Muscle layer of duodenum (tissue), 2 donors: Measurements from ENCODE around the gene ITGB8.

Experiments
- H3K27ac ChIP-seq: one replicate; pipeline ENCODE4 v1.7.0; 2013; ENCODE audit warnings: mild to moderate bottlenecking, low read length
- H3K27me3 ChIP-seq: one replicate; pipeline ENCODE4 v1.7.0; 2013; ENCODE audit warnings: low read depth, mild to moderate bottlenecking, control low read depth, low read length
- H3K36me3 ChIP-seq, 2 donors: one replicate each; pipeline ENCODE4 v1.7.0; 2013; ENCODE audit warnings: low read length in 2 of 2, control low read depth in 1 of 2, mild to moderate bottlenecking in 1 of 2; ENCODE audit not compliant: insufficient read depth in 2 of 2, control insufficient read depth in 1 of 2
- H3K4me1 ChIP-seq, 2 donors: one replicate each; pipeline ENCODE4 v1.7.0; 2013; ENCODE audit warnings: low read length in 2 of 2, mild to moderate bottlenecking in 2 of 2, control low read depth in 1 of 2, moderate library complexity in 1 of 2; ENCODE audit not compliant: insufficient read depth in 2 of 2, control insufficient read depth in 1 of 2
- H3K4me3 ChIP-seq, 2 donors: one replicate each; pipeline ENCODE4 v1.7.0; 2013; ENCODE audit warnings: low read length in 2 of 2, low read depth in 1 of 2, mild to moderate bottlenecking in 1 of 2
- H3K9me3 ChIP-seq, 2 donors: one replicate each; pipeline ENCODE4 v1.7.0; 2013; ENCODE audit warnings: low read length in 2 of 2, control low read depth in 1 of 2, mild to moderate bottlenecking in 1 of 2; ENCODE audit not compliant: control insufficient read depth in 1 of 2
- donor health status: healthy.

Gene ITGB8

DNA sequence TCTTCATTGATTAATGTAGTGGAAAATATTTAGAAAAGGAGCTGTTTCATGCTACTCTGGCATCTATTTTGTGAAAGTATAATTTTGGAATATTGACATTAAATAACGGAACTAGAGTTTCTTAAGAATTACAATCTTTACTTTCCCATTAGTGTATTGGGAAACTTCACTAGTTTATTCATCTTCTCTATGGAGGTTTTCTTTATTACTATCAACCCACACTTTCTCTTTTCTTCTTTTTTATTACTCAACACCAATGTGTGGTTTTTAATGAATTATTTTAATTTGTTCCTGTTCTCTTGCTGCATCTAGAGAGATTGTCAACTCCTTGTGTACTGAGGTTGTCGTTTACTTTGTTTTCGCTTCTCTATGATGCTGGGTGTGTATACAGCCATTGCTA, 20.4 kb upstream of the ITGB8 start:
- H3K9me3 ChIP-seq: no peaks in the 10 kb centered on the region
- no peak overlapping the region for H3K4me3 ChIP-seq
- H3K36me3 ChIP-seq: no peaks in the 10 kb centered on the region
- H3K27ac ChIP-seq: no peak overlapping the region
- no peaks in the 10 kb centered on the region for H3K4me1 ChIP-seq
- H3K27me3 ChIP-seq: no peaks in the 10 kb centered on the region

DNA sequence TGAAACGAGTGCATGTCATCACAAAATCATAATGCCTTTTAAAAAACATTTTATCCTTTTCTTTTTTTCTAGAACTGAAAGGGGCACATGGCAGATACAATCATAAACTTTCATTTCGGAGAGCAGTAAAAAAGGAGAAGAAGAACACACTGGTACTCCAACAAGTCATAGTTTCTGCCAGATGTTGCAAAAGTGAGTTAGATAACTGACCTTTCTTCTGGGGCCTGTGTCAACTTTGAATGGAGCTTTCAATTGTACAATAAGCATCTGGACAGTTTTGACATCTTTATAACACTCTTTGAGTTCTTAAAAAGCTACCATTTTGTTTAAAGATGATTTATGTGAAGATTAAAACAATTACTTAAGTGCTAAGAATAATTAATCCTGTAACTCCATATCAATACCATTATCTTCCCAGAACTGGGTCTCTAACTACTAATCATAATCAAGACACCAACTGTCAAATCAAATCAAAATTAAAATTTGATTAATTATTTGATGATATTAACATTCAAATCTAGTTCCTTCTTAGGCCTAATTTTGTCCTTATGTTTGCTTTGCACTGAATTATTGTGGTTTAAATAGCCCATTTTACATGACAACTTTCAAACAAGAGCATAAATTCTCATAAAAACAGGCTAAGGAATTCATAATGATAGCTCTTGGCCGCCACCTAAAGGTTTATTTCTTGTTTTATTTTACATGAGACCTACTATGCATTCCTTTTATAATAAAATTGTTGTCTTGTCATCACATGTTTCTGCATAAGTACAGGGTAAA, 19.5 kb upstream of the ITGB8 start:
- Histone ChIP-seq H3K9me3 (no peaks in the 10 kb centered on the region), H3K4me3 (no peak overlapping the region), H3K27ac (no peak overlapping the region), H3K27me3 (no peaks in the 10 kb centered on the region), H3K4me1 (no peaks in the 10 kb centered on the region), H3K36me3 (no peaks in the 10 kb centered on the region)

DNA sequence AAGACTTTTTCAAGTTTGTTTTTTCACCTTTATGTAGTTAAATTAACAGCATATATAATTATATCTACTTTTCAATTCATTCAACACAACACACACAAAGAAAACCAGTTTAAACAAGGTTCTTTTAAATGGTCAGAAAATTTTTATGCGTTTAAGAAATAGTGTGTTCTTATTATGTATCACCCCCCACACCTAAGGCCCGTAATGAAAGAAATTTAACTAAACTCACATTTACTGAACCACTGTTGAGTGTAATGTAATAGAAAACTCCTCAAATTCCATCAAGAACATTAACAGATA, 19.0 kb upstream of the ITGB8 start:
- no peak overlapping the region for H3K4me3 ChIP-seq

DNA sequence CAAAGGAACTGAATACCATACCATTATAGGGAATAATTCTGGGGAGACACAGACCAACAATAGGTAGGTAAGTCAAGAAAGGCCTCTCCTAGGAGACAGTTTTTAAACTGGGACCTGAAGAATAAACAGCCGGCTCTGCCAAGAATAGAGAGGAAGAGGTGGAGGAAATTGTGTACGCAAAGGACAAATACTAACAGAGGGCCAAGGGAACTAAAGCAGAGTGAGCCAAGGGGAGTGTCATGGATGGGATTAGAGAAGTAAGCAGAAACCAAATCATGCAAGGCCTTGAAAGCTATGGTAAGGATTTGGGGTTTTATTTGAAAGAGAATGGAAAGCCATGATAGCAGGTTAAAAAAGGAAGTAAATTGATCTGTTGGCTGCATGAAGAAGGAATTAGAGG, 18.1 kb upstream of the ITGB8 start:
- Histone ChIP-seq H3K4me3 (no peak overlapping the region), H3K9me3 (no peaks in the 10 kb centered on the region), H3K27me3 (no peaks in the 10 kb centered on the region), H3K4me1 (no peaks in the 10 kb centered on the region), H3K27ac (no peak overlapping the region), H3K36me3 (no peaks in the 10 kb centered on the region)

More for the DNA sequence above, 19.0 kb upstream of the ITGB8 start:
- H3K9me3 ChIP-seq: no peaks in the 10 kb centered on the region
- H3K27ac ChIP-seq: no peak overlapping the region
- H3K27me3 ChIP-seq: no peaks in the 10 kb centered on the region
- H3K36me3 ChIP-seq: no peaks in the 10 kb centered on the region
- no peaks in the 10 kb centered on the region for H3K4me1 ChIP-seq

DNA sequence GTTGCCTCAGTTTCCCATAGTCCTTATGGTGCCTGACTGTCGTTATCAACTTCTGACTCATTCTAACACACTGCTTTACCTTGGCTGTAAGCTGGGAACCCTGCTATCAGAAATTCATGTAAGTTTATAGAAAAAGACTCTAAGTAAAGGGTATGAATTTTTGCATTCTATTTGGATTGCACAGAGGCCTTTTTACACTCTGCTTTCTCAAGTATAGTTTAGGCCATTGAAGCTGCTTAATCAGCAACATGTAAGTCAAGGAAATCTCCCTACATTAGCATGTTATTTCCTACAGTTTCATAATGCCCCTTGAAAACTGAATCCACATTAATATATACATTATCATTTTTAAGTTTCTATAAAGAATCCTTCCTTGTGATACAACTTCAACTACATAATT, 17.1 kb upstream of the ITGB8 start:
- Histone ChIP-seq H3K36me3 (no peaks in the 10 kb centered on the region), H3K4me3 (no peak overlapping the region), H3K4me1 (no peaks in the 10 kb centered on the region), H3K27ac (no peak overlapping the region), H3K9me3 (no peaks in the 10 kb centered on the region), H3K27me3 (no peaks in the 10 kb centered on the region)

DNA sequence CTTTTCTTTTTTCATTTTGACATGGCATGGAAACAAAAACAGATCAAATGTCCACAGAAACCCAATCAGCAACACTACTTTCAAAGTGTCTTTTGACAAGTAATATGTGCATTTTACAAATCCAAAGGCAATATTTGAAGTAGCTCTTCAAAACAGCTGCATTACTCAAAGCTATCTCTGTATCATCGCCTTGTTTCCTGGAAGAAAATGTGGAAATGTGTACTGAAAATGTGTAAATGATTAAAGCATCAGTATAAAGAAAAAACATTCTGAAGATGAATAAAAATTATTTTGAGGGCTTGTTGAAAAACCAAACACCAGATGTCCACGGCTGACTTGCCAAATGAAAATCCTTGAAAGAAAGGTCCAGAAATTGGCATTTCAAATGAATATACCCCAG, 16.5 kb upstream of the ITGB8 start:
- Histone ChIP-seq H3K4me3 (no peak overlapping the region), H3K9me3 (no peaks in the 10 kb centered on the region), H3K27ac (no peak overlapping the region), H3K36me3 (no peaks in the 10 kb centered on the region), H3K27me3 (no peaks in the 10 kb centered on the region), H3K4me1 (no peaks in the 10 kb centered on the region)

DNA sequence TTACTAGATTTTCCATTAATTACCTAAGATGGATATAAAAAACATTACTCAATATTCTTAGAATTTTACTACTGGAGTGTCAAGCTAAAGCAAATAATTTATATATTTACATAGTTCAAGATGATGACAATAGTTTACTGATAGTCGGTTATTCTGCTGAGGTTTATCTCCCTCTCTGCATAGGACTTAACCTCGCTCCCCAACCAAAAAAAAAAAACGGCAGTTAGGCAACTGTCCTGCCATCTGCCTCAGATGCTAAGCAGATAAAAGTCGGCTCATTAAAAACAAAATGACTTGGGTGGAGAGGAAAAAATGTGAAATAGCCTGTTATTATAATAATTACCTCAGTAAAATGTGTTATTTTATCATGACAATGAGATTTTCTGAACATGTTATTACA, 14.0 kb upstream of the ITGB8 start:
- Histone ChIP-seq H3K27ac (no peak overlapping the region), H3K4me3 (no peak overlapping the region), H3K9me3 (no peaks in the 10 kb centered on the region), H3K27me3 (no peaks in the 10 kb centered on the region), H3K4me1 (no peaks in the 10 kb centered on the region), H3K36me3 (no peaks in the 10 kb centered on the region)

DNA sequence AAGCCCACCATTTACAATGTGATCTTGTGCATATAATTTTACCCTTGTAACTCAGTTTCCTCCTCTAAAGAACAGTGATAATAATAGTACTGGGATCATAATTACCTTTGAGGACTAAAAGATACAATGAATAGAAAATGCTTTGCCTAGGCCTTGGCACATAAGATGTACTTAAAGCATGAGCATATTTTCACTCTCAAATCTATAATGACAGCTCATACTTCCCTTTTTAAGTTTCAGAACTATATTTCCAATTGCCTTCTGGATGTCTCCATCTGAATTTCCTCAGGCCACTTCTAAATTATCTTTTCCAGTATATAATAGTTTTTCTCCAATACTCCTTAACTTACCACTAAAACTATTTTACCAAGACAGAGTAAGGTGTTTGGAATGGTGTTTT, 13.3 kb upstream of the ITGB8 start:
- no peaks in the 10 kb centered on the region for H3K27me3 ChIP-seq
- no peaks in the 10 kb centered on the region for H3K9me3 ChIP-seq
- no peak overlapping the region for H3K27ac ChIP-seq
- no peak overlapping the region for H3K4me3 ChIP-seq
- H3K4me1 ChIP-seq: no peaks in the 10 kb centered on the region
- no peaks in the 10 kb centered on the region for H3K36me3 ChIP-seq

DNA sequence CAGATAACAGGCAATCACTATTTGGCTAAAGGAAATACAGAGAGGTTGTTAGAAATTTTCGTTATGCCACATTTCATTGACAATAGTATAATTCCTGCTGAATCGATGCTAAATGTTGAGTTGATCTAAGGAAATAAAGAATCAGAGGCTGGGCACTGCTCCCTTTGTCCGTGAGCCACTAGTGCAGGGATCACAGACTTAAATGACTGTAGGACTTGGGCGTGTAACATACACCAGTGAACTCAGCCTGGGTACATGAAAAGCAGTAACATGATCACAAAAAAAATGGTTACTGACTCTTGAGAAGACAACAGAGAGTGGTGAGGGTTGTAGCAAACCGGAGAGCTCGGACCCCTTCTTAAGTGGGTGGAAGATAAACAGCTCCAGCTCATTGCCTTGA, 11.8 kb upstream of the ITGB8 start:
- H3K4me1 ChIP-seq: no peaks in the 10 kb centered on the region
- H3K27ac ChIP-seq: no peak overlapping the region
- H3K27me3 ChIP-seq: no peaks in the 10 kb centered on the region
- no peaks in the 10 kb centered on the region for H3K9me3 ChIP-seq
- no peaks in the 10 kb centered on the region for H3K36me3 ChIP-seq
- no peak overlapping the region for H3K4me3 ChIP-seq

DNA sequence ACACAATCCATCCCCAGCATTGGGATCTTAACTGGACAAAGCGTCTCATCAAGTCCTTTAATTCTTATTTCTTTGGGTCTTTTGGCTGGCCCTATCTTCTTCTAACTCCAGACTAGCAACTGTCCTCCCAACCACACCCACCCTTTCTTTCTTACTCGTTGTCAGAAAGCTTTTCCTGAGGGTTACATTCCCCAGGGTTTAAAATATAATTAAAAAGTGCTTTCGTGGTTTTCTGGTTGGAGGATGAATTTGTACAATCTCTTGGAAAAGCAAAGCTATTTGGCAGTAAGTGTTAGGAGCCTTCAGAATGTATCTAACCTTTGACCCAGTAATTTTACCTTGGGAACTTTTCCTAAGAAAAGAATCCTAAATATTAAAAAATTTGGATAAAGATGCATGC, 10.4 kb upstream of the ITGB8 start:
- H3K36me3 ChIP-seq: no peaks in the 10 kb centered on the region
- no peaks in the 10 kb centered on the region for H3K4me1 ChIP-seq
- no peaks in the 10 kb centered on the region for H3K27me3 ChIP-seq
- no peak overlapping the region for H3K4me3 ChIP-seq
- no peaks in the 10 kb centered on the region for H3K9me3 ChIP-seq
- H3K27ac ChIP-seq: no peak overlapping the region

DNA sequence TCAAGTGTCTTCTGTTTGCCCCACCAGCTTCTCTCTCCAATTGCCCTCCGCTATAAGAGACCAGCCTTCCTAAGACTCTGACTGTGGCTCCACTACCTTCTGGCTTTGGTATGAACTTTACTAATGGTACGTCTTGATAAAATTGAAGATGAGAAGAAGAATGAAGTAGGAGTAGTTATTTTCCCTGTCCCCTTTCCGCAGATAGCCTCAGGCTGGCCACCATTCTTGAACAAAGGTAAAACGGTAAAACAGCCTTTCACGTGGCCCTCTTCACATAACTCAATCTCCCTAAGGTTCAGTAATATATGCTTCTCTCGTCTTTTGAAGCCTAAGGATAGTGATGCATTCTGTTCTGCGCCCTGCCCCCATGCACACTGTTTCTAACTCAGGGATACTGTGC, 9.9 kb upstream of the ITGB8 start:
- no peak overlapping the region for H3K4me3 ChIP-seq
- no peaks in the 10 kb centered on the region for H3K36me3 ChIP-seq
- no peaks in the 10 kb centered on the region for H3K9me3 ChIP-seq
- H3K27ac ChIP-seq: no peak overlapping the region
- no peaks in the 10 kb centered on the region for H3K4me1 ChIP-seq
- no peaks in the 10 kb centered on the region for H3K27me3 ChIP-seq

DNA sequence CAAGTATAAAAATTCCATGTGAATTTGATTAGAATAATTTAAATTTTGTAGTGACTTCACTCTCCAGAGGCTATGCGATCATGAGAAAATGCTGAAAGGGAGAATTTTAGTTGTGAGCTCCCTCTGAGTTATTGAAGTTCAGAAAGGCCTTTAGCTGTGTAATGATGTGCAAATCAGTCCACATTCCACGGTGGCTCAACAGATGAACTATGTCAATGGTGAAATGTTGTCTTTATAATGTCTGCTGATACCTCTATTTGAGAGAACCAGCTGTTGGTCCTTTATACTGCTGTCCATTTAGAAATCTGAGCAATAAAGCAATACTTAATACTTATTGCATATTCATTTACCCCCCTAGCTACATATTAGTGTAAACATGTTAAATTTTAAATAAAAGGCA, 7.1 kb upstream of the ITGB8 start:
- Histone ChIP-seq H3K36me3 (no peaks in the 10 kb centered on the region), H3K4me1 (no peaks in the 10 kb centered on the region), H3K27ac (no peak overlapping the region), H3K27me3 (no peaks in the 10 kb centered on the region), H3K4me3 (no peak overlapping the region), H3K9me3 (no peaks in the 10 kb centered on the region)
